Testis (tissue), 2 donors: ENCODE data around the gene C11orf97.
"Not testable (repeated sequence)": the region's sequence is repeated elsewhere in the genome, so short reads cannot be mapped to it uniquely, and the experiment has no call there.

Experiments used
- POLR2A ChIP-seq: fragments of 450-650 bp; IDR thresholded peaks from one replicate; pipeline ENCODE4 v1.6.1; 2017; ENCODE audit warnings: antibody characterized with exemption, mild to moderate bottlenecking, moderate library complexity
- TF ChIP-seq, protein P1 (sequence below), 3 experiments: fragments of 450-650 bp in 2 of 3; fragments of 200-600 bp in 1 of 3; sonication (generic) in 1 of 3; IDR thresholded peaks; one replicate each; pipeline ENCODE4 v1.5.1; 2016 to 2019; ENCODE audit warnings: antibody characterized with exemption in 3 of 3, mild to moderate bottlenecking in 2 of 3, moderate library complexity in 1 of 3

DNA sequence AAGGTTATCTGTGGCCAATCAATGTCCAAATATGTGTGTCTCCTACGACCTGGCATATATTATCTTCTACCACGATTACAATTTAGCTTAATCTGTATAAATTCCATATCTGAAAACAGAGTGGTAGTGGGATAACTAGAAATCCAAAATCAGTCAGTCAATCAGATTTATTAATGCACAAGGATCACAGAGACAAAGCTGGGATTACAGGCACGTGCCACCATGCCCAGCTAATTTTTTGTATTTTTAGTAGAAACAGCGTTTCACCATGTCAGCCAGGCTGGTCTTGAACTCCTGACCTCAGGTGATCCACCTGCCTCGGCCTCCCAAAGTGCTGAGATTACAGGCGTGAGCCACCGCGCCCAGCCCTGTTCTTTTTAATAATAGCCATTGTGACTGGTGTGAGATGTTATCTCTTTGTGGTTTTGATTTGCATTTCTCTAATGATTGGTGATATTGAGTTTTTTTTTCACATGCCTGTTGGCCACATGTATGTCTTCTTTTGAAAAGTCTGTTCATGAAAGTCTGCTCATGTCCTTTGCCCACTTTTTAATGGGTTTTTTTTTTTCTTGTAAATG, 43.6 kb downstream of the C11orf97 start:
- TF ChIP-seq, protein P1, sequence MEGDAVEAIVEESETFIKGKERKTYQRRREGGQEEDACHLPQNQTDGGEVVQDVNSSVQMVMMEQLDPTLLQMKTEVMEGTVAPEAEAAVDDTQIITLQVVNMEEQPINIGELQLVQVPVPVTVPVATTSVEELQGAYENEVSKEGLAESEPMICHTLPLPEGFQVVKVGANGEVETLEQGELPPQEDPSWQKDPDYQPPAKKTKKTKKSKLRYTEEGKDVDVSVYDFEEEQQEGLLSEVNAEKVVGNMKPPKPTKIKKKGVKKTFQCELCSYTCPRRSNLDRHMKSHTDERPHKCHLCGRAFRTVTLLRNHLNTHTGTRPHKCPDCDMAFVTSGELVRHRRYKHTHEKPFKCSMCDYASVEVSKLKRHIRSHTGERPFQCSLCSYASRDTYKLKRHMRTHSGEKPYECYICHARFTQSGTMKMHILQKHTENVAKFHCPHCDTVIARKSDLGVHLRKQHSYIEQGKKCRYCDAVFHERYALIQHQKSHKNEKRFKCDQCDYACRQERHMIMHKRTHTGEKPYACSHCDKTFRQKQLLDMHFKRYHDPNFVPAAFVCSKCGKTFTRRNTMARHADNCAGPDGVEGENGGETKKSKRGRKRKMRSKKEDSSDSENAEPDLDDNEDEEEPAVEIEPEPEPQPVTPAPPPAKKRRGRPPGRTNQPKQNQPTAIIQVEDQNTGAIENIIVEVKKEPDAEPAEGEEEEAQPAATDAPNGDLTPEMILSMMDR (IDR thresholded peaks at IDR 0.05): not testable (repeated sequence)
- TF ChIP-seq POLR2A: not testable (repeated sequence)
